Spleen (tissue), 11 donors: ENCODE data around the gene ITGBL1. TPM values are rescaled to one million over a fixed set of nuclear protein-coding genes. Genes with fewer than 3 reads are reported as not detected.

Experiments used
- DNase-seq: peaks from one replicate; pipeline ENCODE4 v3.0.0-alpha.2; 2020
- H3K27ac ChIP-seq, 8 donors: fragments of 200-600 bp; sonication (generic) in 7 of 8; 1 replicate in 4 of 8; 2 replicates in 4 of 8; pipeline versions ENCODE4 v1.5.0 to v1.8.0; 2016 to 2021; ENCODE audit warnings: inconsistent platforms in 4 of 8, mild to moderate bottlenecking in 4 of 8, moderate library complexity in 1 of 8
- H3K27me3 ChIP-seq, 7 donors: fragments of 200-600 bp; sonication (generic) in 6 of 7; replicated peaks in 1 of 7; 1 replicate in 4 of 7; 2 replicates in 3 of 7; pipeline versions ENCODE4 v1.5.0 to v1.8.0; 2016 to 2021; ENCODE audit warnings: inconsistent platforms in 3 of 7, mild to moderate bottlenecking in 1 of 7
- H3K36me3 ChIP-seq, 6 donors: fragments of 200-600 bp; sonication (generic) in 5 of 6; 1 replicate in 4 of 6; 2 replicates in 2 of 6; pipeline versions ENCODE4 v1.5.0 to v1.8.0; 2016 to 2021; ENCODE audit warnings: inconsistent platforms in 2 of 6
- H3K4me1 ChIP-seq, 6 donors: fragments of 200-600 bp; sonication (generic) in 5 of 6; 1 replicate in 3 of 6; 2 replicates in 3 of 6; pipeline versions ENCODE4 v1.5.0 to v1.8.0; 2016 to 2021; ENCODE audit warnings: inconsistent platforms in 3 of 6
- H3K4me3 ChIP-seq, 8 donors: fragments of 200-600 bp; sonication (generic) in 7 of 8; 1 replicate in 4 of 8; 2 replicates in 4 of 8; pipeline versions ENCODE4 v1.5.0 to v1.8.0; 2016 to 2021; ENCODE audit warnings: inconsistent platforms in 4 of 8, mild to moderate bottlenecking in 4 of 8, moderate library complexity in 2 of 8
- H3K9me3 ChIP-seq, 8 donors: fragments of 200-600 bp; sonication (generic) in 7 of 8; 1 replicate in 4 of 8; 2 replicates in 4 of 8; pipeline versions ENCODE4 v1.5.0 to v1.8.0; 2016 to 2021; ENCODE audit warnings: inconsistent platforms in 4 of 8
- POLR2A ChIP-seq, 3 donors: fragments of 450-650 bp; IDR thresholded peaks; one replicate each; pipeline ENCODE4 v1.5.1; 2017; ENCODE audit warnings: antibody characterized with exemption in 3 of 3, mild to moderate bottlenecking in 1 of 3
- POLR2AphosphoS5 ChIP-seq, 3 donors: sonication (generic); formaldehyde crosslinking; IDR thresholded peaks; one replicate each; pipeline ENCODE4 v1.5.1; 2017; ENCODE audit warnings: antibody characterized with exemption in 3 of 3
- WGBS, 5 donors: extraction: QIAGEN DNeasy Blood & Tissue Kit in 3 of 5; methylation state at CpG; one replicate each; pipeline versions ENCODE4 v1.1.5 to v1.1.7; 2013 to 2018; 5-methylcytosine and 5-hydroxymethylcytosine counted together
- intact Hi-C: fragments of 100-400 bp; cut with DNase I; formaldehyde crosslinking; loops from one replicate; pipeline ENCODE4 v1.15.0; 2023; ENCODE audit warnings: low total_unique reads
- polyA plus RNA-seq, 3 donors: library from polyadenylated mRNA; stranded (reverse); fragments of 200-250 nt; gene quantifications; one replicate each; pipeline ENCODE4 v1.2.1, GENCODE V29; 2013
- total RNA-seq, 7 donors: library from RNA; depleted of rRNA in 3 of 7; stranded (reverse); fragments of >200 nt in 3 of 7; fragmentation: NEBNext Ultra II Directional in 4 of 7; extraction: Animal tissue kit (Norgen Biotek cat#: 25700) in 4 of 7; gene quantifications; one replicate each; pipeline versions ENCODE4 v1.1.0 to v1.2.1, GENCODE V29; 2016 to 2021
- TF ChIP-seq, protein P1 (sequence below), 11 experiments: fragments of 200-600 bp in 7 of 11; fragments of 450-650 bp in 4 of 11; sonication (generic) in 4 of 11; IDR thresholded peaks in 8 of 11; conservative IDR thresholded peaks in 3 of 11; 1 replicate in 7 of 11; 2 replicates in 4 of 11; pipeline versions ENCODE4 v1.4.0 to v1.8.0; 2016 to 2021; ENCODE audit warnings: antibody characterized with exemption in 11 of 11, inconsistent platforms in 4 of 11, mild to moderate bottlenecking in 1 of 11
- donor health status: healthy with polysubstance abuse.
- donor health status: DM: no; HTN: no; CAD: no; lungs with moderate emphysema.
- donor health status: DM: no; HTN: no; CAD: no.
- donor health status: Bipolar disorder and iron deficiency.
- donor health status: healthy.
- donor health status: DM: no; HTN: no; CAD: no.
- donor health status: DM: yes; HTN: yes; CAD: no.

The ITGBL1 gene
- total and polyA plus RNA-seq, 10 donors, result 0.48 to 1.6 (median 0.97) TPM; not detected in 1

DNA sequence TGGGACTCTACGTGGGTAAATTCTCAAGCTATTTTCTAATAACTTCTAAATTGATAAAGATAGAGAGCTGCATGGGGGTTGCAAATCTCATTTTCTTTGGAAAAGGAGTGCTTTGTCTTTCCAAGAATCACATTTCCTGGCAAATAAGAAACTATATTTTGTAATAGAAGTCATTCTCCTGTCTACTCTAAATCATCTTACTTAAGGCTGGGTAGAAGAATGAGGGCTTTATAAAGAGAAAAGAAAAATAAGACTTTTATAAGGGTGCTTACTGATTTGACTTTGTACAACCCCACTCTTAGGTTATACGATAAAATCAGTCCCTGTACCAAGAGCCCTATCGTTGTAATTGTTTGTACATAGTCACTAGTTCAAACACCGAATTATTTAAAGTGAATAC, 14.9 kb downstream of the ITGBL1 start:
- no peaks in the 10 kb centered on the region for H3K27me3 ChIP-seq
- intact Hi-C loops, result no loop called here
- no peaks in the 10 kb centered on the region for H3K4me1 ChIP-seq
- H3K27ac ChIP-seq, result no peak overlapping the region
- TF ChIP-seq POLR2AphosphoS5 (IDR thresholded peaks at IDR 0.05) (no peak), POLR2A (IDR thresholded peaks at IDR 0.05) (no peak)
- TF ChIP-seq, protein P1, sequence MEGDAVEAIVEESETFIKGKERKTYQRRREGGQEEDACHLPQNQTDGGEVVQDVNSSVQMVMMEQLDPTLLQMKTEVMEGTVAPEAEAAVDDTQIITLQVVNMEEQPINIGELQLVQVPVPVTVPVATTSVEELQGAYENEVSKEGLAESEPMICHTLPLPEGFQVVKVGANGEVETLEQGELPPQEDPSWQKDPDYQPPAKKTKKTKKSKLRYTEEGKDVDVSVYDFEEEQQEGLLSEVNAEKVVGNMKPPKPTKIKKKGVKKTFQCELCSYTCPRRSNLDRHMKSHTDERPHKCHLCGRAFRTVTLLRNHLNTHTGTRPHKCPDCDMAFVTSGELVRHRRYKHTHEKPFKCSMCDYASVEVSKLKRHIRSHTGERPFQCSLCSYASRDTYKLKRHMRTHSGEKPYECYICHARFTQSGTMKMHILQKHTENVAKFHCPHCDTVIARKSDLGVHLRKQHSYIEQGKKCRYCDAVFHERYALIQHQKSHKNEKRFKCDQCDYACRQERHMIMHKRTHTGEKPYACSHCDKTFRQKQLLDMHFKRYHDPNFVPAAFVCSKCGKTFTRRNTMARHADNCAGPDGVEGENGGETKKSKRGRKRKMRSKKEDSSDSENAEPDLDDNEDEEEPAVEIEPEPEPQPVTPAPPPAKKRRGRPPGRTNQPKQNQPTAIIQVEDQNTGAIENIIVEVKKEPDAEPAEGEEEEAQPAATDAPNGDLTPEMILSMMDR (IDR thresholded peaks at IDR 0.05 in 8 of 11, conservative IDR thresholded peaks at IDR 0.05 in 3 of 11), result no peak
- H3K4me3 ChIP-seq, result no peak overlapping the region
- no peak for DNase-seq
- 80 to 86% (median 81%) methylated on average over 4 of the region's 4 CpGs for WGBS, 5 donors
- no peaks in the 10 kb centered on the region for H3K36me3 ChIP-seq
- H3K9me3 ChIP-seq, result no peaks in the 10 kb centered on the region

DNA sequence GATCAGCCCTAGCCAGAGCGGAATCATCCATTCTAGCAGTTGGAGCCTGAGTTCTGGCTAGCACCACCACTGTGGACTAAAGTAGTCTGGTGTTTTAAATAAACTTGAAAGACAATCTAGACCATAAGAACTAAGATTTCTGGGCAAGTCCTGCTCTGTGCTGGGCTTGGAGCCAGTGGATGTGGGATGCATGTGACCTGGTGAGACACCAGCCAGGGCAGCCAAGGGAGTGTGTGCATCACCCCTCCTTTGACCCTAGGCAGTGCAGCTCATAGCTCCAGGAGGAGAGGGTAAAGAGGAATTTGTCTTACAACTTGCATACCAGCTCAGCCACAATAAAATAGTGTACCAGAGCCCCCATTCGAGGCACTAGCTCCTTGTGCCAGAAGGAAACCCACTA, 21.0 kb downstream of the ITGBL1 start:
- Histone ChIP-seq H3K4me3 (no peak overlapping the region), H3K4me1 (no peaks in the 10 kb centered on the region), H3K9me3 (no peaks in the 10 kb centered on the region), H3K27ac (no peak overlapping the region), H3K27me3 (no peaks in the 10 kb centered on the region), H3K36me3 (no peaks in the 10 kb centered on the region)
- no peak for DNase-seq
- TF ChIP-seq POLR2AphosphoS5 (IDR thresholded peaks at IDR 0.05), result no peak
- TF ChIP-seq, protein P1 (IDR thresholded peaks at IDR 0.05 in 8 of 11, conservative IDR thresholded peaks at IDR 0.05 in 3 of 11), result no peak
- no peak for TF ChIP-seq POLR2A (IDR thresholded peaks at IDR 0.05)
- 65 to 81% (median 67%) methylated on average over 2 of the region's 2 CpGs for WGBS, 5 donors
- intact Hi-C loops, result no loop called here

DNA sequence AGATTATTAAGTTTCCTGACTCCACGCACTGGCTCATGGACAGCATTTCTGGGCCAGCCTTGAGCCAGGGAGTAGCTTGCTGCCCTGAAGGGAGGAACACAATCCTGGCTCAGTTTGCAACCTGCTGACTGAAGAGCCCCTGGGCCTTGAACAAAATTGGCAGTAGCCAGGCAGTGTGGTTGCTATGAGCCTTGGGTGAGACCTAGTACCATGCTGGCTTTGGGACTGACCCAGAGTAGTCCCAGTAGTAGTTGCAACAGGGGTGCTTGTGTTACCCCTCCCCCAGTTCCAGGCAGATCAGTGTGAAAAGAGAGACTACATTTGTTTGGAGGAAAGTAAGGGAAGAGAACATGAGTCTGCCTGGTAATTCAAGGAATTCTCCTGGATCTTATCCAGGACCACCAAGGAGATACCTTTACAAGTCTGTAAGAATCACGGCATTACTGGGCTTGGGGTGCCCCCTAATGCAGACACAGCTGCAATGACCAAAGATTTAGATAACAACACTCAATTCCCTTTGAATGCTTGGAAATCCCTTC, 22.0 kb downstream of the ITGBL1 start:
- no peak overlapping the region for H3K27ac ChIP-seq
- no peaks in the 10 kb centered on the region for H3K9me3 ChIP-seq
- H3K27me3 ChIP-seq, result no peaks in the 10 kb centered on the region
- no peaks in the 10 kb centered on the region for H3K4me1 ChIP-seq
- no peaks in the 10 kb centered on the region for H3K36me3 ChIP-seq
- TF ChIP-seq POLR2AphosphoS5 (IDR thresholded peaks at IDR 0.05) (no peak), POLR2A (IDR thresholded peaks at IDR 0.05) (no peak)
- TF ChIP-seq, protein P1 (IDR thresholded peaks at IDR 0.05 in 8 of 11, conservative IDR thresholded peaks at IDR 0.05 in 3 of 11), result no peak
- no peak overlapping the region for H3K4me3 ChIP-seq
- 62 to 82% (median 68%) methylated on average over 2 of the region's 2 CpGs for WGBS, 5 donors
- no peak for DNase-seq
- intact Hi-C loops, result no loop called here

DNA sequence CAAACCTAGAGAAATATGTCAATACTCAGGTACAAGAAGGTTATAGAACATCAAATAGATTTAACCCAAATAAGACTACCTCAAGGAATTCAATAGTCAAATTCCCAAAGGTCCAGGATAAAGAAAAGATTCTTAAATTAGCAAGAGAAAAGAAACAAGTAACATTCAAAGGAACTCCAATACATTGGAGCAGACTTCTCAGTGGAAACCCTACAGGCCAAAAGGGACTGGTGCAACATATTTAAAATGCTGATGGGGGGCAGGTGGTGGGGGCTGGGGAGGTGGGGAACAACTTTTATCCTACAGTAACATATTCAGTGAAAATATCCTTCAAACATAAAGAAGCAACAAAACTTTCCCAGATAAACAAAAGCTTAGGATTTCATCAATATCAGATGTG, 23.1 kb downstream of the ITGBL1 start:
- Histone ChIP-seq H3K27me3 (no peaks in the 10 kb centered on the region), H3K9me3 (no peaks in the 10 kb centered on the region), H3K4me3 (no peak overlapping the region), H3K36me3 (no peaks in the 10 kb centered on the region), H3K27ac (no peak overlapping the region), H3K4me1 (no peaks in the 10 kb centered on the region)
- no peak for TF ChIP-seq POLR2A (IDR thresholded peaks at IDR 0.05)
- intact Hi-C loops, result no loop called here
- no peak for DNase-seq

DNA sequence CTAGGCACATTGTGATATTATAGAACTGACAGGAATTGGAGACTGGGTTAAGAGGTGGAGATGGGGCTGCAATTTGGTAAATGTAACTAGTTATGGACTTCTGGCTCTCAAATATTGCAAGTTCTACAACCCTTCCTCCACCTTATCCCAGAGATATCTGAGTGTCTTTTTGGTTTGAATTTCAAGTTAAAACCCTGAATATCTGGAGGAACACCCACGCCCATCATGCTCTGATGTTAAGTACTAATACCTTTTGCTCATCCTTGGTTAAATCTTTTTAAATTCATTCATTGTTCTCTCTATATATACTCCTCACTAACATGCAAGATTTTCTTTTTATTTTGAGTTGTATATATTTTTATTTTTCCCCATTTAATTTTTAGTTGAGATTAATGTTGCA, 28.9 kb downstream of the ITGBL1 start:
- WGBS, 5 donors, result 64 to 81% (median 67%) methylated on average over 1 of the region's 1 CpG
- Histone ChIP-seq H3K36me3 (no peaks in the 10 kb centered on the region), H3K27me3 (no peaks in the 10 kb centered on the region), H3K27ac (no peak overlapping the region), H3K9me3 (no peaks in the 10 kb centered on the region), H3K4me3 (no peak overlapping the region), H3K4me1 (no peaks in the 10 kb centered on the region)
- no peak for DNase-seq
- TF ChIP-seq POLR2AphosphoS5 (IDR thresholded peaks at IDR 0.05) (no peak), POLR2A (IDR thresholded peaks at IDR 0.05) (no peak)
- TF ChIP-seq, protein P1 (IDR thresholded peaks at IDR 0.05 in 8 of 11, conservative IDR thresholded peaks at IDR 0.05 in 3 of 11), result no peak
- intact Hi-C loops, result no loop called here
